GM19452 (cell line): ENCODE results near the gene ANKZF1.
A peak's percentile ranks its signal among the peaks of the same experiment; 100 is the strongest.

Source experiments
- ATAC-seq: cut with Tn5 transposase; IDR thresholded peaks from one replicate; pipeline ENCODE4 v1.9.1; 2021; ENCODE audit not compliant: unreplicated experiment

ANKZF1 gene

DNA sequence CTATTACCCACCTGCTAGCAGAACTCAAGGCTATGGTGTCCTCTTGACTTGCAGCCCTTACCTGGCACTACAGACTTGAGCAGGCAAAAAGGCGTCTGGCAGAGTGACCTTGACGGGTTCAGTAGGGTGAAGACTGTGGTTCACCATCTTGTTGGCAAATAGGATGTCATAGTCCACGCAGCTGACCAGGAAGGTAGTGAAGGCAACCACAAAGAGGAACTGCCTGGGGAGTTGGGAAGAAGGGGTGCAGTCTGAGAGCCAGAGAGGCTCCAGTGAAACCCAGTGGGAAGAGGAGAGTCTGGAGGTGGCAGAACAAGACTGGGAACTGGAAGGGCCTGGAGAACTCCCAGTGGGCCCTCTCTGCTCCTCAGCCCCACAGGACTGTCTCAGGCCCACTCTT, 4.3 kb upstream of the ANKZF1 start:
- no peak for ATAC-seq

DNA sequence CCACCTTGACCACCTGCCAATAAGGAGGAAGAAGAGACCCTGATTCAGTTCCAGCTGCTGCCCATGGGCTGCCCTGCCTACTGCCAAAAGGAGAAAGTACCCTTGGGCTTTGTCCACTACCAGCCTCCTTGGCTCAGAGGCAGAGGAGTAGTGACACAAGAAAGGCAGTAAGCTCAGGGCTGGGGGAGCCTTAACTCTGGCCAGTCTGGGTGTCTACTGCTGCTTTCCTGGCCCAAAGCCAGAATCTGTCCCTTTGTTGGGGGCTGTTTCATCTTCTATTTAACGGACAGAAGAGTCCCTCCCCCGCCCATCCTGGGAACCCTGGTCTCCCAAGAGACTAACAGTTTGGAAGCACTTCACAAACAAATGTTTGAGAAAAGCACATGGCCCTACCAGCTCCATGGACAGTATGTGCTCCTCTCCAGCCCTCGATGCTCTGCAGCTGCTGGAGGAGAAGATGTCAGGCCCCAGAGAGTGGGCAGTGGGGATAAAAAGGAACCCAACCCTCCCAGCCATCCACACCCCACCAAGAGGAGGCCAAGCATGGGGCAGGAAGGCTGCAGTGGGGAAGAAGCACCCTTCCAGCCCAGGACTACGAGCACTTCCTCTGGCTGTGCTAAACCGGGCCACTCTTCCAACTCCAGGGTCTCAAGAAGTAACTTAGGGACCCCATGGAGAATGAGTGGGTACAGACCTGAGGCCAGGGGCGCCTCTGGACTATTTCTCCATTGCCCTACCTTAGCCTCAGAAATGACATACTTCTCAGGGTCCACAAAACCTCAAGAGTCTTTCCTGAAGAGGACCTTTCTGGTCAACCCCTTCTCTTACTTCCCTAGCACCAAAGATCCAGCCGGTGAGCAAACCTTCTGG, 1.3 kb upstream of the ANKZF1 start:
- no peak for ATAC-seq

DNA sequence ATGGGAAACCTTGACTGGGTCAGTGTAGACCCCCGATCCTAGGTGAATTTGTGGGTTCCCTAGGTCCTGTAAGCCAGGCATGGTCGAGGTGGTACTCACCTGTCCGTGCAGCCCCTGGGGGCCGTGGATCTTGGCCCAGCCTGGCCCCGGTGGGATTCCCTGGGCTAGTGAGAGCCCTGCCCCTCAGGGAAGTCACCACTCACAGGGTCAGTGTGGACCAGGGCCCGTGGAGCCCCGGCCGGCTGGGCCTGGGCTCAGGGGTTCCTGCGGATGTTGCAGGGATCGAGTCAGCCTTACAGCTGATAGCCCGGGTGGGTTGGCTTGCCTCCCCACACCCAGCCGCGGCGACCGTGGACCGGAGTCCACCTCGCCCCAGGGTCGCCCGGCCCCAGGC, 698 bp upstream of the ANKZF1 start:
- no peak for ATAC-seq

DNA sequence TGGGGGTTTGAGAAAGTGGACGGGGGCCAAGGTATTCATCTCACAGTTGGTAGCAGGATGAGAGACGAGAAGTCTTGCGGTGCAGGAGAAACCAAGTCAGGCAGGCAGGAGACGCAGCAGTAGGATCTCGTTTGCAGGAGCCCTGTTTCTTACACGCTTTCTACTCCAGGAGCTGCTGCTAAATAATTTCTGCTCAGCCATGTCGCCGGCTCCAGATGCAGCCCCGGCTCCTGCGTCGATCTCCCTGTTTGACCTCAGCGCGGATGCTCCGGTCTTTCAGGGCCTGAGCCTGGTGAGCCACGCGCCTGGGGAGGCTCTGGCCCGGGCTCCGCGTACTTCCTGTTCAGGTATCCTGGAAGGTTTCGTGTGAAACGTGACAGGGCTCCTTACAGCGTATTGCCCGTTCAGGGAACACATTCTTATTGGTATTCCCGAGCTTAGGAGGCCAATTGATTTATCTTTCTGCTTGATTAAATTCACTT, 494 bp downstream of the ANKZF1 start:
- ATAC-seq = peak; percentile 12

GRCh38 chr2:219234331-219234730, 4.7 kb downstream of the ANKZF1 start:
- no peak for ATAC-seq

DNA sequence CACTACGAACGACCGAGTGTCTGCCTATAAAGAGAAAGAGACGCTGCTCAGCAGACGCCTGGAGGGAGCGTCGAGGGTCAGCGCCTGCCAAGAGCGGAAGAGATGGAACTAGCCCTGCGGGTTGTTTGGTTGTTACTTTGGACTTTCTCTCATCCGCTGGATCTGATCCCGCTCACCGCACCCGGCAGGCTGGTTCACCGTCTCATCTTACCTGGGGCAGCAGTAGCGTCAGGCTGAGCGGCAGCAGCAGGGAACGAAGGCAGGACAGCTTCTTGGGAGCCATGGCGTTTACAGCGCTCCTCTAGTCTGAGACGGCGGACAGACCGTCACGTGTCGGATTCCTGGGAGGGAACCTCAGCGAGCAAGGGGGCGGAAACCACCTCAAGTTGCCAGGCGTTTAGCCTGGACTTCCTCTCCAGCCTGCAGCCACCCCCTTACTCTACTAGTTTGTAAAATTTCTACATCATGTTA, 13.7 kb downstream of the ANKZF1 start:
- no peak for ATAC-seq

DNA sequence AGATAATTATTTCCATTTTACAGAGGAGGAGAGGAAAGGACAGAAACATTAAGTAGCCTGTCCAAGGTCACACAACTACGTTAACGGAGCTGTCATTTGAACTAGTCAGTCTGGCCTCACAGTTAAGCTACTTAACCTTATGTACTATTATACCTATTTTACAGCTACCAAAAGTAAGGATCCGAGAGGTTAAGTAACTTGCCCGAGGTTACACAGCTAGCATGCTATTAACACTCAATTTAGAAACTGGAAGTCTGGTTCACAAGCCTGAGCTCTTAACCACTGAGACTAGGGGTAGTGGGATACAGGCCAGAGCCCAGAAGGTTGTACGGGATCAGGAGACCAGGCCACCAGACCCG, 15.2 kb downstream of the ANKZF1 start:
- ATAC-seq = no peak

GRCh38 chr2:219245148-219245898, 15.7 kb downstream of the ANKZF1 start, which contains the start of the genes GLB1L and STK16:
Gene GLB1L, minus strand, starts transcription at chr2:219245444. Its CDS starts 1,871 bp downstream, at chr2:219243573.
Gene STK16, plus strand, starts transcription at chr2:219245479. Its CDS starts 521 bp downstream, at chr2:219246000.
- peak; percentile 66 for ATAC-seq

GRCh38 chr2:219245899-219246230, 16.3 kb downstream of the ANKZF1 start:
- ATAC-seq = no peak

DNA sequence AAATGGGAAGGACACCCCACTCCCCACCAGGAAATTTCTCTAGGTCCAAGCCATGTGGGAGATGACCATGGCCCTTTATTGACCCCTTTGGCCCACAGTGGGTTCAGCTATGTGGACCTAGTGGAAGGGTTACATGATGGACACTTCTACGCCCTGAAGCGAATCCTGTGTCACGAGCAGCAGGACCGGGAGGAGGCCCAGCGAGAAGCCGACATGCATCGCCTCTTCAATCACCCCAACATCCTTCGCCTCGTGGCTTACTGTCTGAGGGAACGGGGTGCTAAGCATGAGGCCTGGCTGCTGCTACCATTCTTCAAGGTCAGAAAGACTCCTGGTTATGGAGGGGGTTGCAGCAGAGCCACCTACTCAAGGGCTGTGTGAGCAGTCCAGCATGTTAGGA, 17.0 kb downstream of the ANKZF1 start:
- ATAC-seq = no peak

- ATAC-seq = no peak
Observed at GRCh38 chr2:219247678-219248642, 18.4 kb downstream of the ANKZF1 start.

DNA sequence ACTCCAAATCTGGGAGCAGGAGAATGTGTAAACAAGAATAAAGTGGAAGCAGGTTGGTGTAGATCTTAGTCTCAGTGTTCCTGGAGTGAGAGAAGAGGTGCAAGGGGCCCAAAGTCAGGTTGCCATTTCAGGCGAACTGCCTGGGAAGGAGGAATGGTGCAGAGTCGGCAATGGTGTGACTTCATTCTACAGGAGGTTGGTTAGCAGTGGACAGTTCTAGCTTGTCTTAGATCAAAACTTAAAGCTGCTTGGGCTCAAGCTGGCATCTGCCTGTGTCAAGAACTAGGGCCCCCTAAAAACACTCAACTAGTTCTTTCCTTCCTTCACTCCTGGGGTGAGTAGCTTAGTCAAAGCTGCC, 19.2 kb downstream of the ANKZF1 start:
- no peak for ATAC-seq

GRCh38 chr2:219249203-219249980, 19.8 kb downstream of the ANKZF1 start:
- peak; percentile 47 for ATAC-seq

GRCh38 chr2:219250049-219250781, 20.6 kb downstream of the ANKZF1 start:
- no peak for ATAC-seq

- ATAC-seq = no peak
Observed at GRCh38 chr2:219251656-219252055, 22.1 kb downstream of the ANKZF1 start.

- ATAC-seq = no peak
Observed at GRCh38 chr2:219252084-219252483, 22.5 kb downstream of the ANKZF1 start.

DNA sequence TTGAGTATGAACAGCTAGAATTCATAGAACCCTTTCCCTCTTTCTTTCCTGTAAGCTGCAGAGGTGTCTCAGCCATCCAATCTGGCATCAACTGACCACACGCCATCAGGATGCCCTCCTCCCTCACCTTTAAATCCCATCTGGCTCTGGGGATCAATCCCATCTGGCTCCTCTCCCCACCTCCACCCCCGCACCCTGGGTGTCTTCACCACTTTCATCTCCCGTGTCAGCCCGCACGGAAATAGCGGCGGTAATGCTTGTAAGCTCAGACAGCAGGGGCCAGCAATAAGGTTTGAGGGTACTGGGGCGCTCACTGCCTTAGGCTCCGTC, 22.9 kb downstream of the ANKZF1 start:
- ATAC-seq = no peak

DNA sequence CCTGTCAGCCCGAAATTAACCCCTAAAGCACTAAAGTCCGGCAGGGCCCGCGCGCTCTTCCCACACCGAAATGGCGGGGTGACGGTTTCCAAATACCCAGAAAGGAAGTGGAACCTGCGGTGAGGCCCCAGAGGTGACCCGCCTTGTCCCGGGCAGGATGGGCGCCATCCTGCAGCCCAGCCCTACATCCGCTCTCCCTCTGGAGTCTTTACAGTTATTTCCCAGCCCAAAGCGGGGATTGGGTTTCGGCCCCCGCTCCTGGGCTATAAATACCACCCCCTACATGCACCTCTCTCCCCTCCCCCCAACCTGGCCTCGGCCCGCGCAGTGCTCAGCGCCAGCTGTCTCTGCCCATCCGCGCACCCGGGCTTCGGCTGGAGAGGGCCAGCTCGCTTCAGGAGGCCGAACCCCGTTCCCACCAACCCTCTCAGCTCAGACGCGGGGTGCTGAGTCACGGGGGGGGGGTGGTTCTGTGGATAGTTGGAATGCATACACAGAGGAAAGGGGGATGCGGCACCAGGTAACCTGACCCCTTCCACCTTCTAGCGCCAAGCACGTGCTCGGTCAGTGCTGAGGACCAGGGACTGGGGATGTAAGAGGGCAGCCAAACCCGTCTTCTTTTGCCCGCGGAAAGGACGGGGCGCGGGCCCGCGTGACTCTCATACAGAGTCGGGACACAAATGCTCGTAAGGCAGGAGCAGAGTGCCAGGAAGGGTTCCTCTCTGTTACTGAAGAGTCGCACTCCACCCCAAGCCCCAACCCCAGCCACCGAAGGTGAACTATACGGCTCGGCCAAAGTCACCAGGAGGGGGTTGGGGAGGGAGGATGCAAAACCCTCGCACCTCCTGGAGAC, 23.5 kb downstream of the ANKZF1 start, which contains the start of gene TUBA4B:
Gene TUBA4B, plus strand, starts transcription at position 344 of the 853 bp plus-strand sequence. Its CDS starts 165 bp downstream, at position 509.
- peak; percentile 2 for ATAC-seq
